GDM1 (cell line): Measurements from ENCODE around the gene SSH2.
"Not testable (repeated sequence)": the region's sequence is repeated elsewhere in the genome, so short reads cannot be mapped to it uniquely, and the experiment has no call there.

Source experiments
- DNase-seq: peaks from one replicate; lab custom pipeline; 2025; lab: John Stamatoyannopoulos, UW

Gene SSH2, protein sequence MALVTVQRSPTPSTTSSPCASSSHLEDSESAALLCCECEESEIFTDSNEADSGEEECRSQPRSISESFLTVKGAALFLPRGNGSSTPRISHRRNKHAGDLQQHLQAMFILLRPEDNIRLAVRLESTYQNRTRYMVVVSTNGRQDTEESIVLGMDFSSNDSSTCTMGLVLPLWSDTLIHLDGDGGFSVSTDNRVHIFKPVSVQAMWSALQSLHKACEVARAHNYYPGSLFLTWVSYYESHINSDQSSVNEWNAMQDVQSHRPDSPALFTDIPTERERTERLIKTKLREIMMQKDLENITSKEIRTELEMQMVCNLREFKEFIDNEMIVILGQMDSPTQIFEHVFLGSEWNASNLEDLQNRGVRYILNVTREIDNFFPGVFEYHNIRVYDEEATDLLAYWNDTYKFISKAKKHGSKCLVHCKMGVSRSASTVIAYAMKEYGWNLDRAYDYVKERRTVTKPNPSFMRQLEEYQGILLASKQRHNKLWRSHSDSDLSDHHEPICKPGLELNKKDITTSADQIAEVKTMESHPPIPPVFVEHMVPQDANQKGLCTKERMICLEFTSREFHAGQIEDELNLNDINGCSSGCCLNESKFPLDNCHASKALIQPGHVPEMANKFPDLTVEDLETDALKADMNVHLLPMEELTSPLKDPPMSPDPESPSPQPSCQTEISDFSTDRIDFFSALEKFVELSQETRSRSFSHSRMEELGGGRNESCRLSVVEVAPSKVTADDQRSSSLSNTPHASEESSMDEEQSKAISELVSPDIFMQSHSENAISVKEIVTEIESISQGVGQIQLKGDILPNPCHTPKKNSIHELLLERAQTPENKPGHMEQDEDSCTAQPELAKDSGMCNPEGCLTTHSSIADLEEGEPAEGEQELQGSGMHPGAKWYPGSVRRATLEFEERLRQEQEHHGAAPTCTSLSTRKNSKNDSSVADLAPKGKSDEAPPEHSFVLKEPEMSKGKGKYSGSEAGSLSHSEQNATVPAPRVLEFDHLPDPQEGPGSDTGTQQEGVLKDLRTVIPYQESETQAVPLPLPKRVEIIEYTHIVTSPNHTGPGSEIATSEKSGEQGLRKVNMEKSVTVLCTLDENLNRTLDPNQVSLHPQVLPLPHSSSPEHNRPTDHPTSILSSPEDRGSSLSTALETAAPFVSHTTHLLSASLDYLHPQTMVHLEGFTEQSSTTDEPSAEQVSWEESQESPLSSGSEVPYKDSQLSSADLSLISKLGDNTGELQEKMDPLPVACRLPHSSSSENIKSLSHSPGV (N-terminal part only)

DNA sequence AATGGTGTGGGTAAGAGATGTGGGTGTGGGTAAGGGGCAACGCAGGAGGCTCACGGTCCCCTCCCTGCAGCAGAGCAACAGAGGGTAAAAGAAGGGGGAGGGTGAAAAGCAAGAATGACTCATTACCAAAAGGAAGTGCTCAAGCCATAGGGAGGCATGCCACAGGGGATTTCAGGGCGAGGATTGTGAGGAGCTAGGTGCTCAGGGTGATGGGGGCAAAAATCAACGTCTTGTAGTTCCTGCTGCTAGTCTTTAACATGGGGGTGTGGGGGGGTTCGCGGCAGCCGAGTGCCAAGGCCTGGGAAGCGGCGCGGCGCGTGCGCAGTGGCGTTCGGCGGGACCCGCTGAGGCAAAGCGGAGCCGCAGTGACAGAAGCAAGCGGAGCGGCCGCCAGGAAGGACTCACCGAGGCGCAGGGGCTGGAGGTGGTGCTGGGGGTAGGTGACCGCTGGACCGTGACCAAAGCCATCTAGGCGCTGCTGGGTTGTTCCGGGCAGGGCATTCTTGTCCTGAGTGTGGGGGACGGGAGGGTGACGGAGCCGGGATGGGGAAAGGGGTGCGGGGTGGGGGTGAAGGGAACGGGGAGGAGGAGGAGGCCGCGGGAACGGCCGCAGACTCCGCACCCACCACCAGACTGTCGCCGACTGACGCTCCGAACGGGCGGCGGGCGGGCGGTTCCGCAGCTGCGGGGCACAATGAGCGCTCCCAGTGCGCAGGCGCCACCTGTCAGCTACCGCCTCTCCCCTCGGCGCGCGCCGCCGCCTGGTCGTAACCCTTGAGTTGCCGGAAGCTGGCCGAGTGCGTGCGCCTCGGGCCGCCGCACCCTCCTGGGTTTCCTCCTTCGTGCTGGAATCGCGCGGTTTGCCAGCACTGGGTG lies at the start of gene SSH2:
Gene SSH2, minus strand, starts transcription at position 696 of the 876 bp plus-strand sequence. Its CDS starts 228 bp downstream, at position 468.
- peak; percentile 85 for DNase-seq

DNA sequence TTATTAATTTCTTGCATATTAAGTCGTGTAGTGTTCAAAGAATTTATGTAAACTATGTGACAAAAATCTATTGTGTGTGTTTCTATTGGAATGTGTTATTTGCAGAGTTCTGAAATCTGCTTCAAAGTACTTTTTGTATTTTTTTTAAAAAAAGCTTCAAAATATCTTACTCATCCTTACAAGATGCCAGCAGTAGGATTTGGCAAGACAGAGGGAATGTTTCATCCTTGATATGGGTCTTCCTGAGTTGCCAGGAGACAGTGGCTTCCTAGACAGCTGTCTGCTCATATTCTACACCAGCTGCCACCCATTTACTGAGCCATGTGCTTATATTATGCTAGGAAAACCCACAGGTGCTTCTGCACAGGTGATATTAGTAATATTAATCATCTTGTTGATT lies 47.8 kb upstream of the SSH2 start:
- DNase-seq = no peak

DNA sequence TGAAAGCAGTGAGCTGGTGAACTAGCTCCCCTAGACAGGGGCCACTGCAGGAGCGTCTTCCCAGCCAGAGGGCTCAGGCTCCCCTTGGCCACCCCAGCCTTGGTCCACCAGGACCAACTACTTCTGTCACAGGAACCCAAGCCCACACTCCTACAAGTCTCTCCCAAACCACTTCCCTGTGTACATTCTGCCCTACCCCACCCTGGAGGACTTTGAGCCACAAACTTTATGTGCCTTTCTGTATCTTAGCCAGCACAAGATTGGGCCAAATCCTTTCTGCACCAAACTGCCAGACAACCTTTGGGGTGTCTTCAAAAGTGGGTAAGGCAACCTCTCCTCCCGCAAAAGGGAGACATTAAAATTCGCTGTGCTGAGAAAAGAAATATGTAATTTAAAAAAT lies 43.0 kb upstream of the SSH2 start:
- DNase-seq = no peak

DNA sequence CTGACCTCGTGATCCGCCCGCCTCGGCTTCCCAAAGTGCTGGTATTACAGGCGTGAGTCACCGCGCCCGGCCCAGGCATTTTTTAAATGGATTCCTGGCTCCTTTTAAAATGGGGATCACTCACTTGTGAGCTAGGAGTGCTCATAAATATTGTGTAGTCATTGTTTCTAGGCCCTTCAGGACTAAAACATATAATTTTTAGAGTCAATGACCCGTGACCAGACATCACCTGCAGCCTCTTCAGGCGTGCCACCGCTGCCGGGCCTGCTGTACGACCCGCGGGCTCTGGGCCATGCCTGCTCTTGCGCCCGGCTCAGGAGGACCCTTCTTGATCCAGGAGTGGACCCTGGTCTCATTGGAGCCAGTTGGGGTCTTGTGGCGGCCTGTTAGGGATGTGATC lies 42.2 kb upstream of the SSH2 start:
- no peak for DNase-seq

DNA sequence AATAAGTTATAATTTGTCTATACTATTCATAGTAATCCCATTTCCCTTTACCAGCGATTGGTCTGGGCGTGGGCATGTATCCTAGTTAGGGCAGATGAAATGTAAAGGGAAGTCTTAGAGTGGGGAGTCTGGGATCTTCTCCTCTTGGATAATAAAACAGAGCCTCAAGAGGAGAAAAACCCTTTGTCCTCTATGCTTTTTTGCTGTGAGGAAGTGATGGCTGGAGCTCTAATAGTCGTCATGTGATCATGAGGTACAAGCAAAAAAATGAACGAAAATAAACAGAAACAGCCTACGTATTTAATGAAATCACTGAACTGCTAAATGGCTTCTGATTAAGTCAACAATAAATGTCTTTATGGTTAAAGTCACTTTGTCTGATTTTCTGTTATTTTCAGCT lies 38.2 kb upstream of the SSH2 start:
- no peak for DNase-seq

DNA sequence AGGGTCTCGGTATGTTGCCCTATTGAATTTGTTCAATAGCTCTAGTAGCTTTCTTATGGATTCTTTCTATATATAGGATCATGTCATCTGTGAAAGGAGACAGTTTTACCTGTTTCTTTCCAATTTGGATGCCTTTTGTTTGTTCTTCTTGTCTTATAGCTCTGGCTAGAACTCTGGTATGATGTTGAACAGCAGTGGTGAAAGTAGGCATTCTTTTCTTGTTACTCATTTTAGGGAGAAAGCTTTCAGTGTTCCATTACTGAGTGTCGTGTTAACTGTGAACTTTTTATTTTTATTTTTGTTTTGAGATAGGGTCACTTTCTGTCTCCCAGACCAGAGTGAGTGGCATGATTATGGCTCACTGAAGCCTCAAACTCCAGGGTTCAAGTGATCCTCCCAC lies 32.6 kb upstream of the SSH2 start:
- DNase-seq = no peak

DNA sequence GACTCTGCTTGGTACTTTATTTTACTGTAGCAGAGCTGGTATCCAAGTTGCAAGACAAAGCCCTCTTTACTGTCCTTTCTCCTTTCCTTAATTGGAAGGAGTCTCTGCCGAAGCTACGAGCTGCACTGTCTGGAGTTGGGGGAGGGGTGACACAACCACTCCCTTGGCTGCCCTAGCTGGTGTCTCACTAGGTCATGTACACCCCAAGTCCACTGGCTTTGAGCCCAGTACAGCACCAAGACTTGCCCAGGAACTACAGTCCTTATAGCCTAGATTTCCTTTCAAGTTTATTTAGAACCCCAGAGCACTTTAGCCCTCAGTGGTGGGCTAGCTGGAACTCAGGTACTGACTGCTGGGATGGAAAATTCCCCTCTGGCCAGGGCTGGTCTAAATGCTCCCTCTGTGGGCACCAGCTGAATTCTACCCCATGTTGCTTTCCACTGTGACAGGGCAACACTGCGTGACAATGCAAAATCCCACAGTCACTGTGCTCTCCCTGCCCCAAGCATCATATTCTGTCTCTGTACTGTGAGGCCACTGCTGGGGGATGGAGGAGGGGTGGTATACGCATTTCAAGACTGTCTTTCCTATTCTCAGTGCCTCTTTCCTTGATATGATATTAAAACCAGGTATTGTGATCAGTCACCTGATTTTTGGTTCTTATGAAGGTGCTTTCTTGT lies 29.8 kb upstream of the SSH2 start:
- no peak for DNase-seq

DNA sequence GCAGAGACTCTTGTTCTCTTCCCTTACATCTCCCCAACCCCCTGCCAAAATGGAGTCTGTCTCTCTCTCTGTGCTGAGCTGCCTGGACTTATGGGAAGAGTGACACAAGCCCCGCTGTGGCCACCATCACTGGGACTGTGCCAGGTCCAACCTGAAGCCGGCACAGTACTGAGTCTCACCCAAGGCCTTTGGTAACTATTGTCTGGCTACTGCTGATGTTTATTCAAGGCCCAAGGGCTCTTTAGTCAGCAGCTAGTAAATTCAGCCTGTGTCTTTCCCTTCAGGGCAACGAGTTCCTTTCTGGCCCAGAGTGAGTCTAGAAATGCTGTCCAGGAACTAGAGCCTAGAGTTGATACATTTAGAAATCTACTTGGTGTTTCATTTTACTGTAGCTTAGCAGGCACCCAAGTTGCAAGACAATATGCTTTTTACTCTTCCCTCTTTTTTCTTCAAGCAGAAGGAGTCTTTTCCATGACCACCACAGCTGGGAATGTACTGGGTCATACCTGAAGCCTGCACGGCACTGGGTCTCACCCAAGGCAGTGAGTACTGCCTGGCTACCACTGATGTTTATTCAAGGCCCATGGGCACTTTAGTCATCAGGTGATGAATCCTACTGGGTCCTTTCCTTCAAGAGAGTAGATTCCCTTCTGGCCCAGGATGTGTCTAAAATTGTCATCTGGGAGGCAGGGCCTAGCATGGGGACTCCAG lies 29.1 kb upstream of the SSH2 start:
- DNase-seq = no peak

DNA sequence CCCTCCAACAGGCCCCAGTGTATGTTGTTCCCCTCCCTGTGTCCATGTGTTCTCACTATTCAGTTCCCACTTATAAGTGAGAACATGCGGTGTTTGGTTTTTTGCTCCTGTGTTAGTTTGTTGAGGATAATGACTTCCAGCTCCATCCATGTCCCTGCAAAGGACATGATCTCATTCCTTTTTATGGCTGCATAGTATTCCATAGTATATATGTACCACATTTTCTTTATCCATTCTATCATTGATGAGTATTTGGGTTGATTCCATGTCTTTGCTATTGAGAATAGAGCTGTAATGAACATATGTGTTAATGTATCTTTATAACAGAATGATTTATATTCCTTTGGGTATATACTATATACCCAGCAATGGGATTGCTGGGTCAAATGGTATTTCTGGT lies 27.5 kb upstream of the SSH2 start:
- DNase-seq = not testable (repeated sequence)

DNA sequence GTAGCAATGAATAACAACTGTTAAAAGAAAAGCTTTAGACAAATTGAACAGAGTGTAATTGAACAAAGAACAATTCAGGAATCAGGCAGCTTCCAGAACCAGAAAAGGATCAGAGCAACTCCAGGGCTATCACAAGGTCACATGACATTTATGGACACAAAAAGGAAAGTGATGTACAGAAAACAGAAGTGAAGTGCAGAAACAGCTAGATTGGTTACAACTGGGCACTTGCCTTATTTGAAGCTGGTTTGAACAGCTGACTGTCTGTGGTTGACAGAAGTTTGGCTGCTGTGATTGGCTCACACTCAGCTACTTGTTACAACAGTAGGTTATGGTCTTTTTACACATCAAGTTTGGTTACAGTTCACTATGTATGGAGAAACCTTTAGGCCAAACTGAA lies 26.2 kb upstream of the SSH2 start:
- no peak for DNase-seq

DNA sequence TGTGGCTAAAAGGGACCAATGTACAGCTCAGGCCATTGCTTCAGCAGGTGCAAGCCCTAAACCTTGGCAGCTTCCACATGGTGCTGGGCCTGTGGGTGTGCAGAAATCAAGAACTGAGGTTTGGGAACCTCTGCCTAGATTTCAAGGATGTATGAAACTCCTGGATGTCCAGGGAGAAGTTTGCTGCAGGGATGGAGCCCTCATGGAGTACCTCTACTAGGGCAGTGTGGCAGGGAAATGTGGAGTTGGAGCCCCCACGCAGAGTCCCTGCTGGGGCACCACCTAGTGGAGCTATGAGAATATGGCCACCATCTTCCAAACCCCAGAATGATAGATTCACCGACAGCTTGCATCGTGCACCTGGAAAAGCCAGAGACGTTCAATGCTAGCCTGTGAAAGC lies 24.4 kb upstream of the SSH2 start:
- DNase-seq = no peak

DNA sequence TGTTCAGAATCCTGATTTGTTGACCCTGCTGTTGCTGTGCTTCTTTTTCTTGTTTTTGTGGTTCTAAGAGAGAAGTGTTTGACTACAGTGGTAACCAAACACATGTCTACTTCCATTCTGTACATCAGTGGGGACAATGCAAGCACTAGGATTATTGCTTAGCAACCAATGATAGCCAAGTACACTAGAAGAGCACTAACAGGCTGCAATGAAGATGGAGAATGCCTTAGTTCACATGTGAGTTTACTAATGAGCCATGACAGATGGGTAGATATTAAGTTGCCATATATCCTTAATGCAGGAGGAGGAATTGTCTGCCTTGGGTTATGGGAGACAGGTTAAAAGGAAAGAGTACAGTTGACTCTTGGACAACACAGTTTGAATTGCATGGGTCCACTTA lies 19.7 kb upstream of the SSH2 start:
- no peak for DNase-seq

DNA sequence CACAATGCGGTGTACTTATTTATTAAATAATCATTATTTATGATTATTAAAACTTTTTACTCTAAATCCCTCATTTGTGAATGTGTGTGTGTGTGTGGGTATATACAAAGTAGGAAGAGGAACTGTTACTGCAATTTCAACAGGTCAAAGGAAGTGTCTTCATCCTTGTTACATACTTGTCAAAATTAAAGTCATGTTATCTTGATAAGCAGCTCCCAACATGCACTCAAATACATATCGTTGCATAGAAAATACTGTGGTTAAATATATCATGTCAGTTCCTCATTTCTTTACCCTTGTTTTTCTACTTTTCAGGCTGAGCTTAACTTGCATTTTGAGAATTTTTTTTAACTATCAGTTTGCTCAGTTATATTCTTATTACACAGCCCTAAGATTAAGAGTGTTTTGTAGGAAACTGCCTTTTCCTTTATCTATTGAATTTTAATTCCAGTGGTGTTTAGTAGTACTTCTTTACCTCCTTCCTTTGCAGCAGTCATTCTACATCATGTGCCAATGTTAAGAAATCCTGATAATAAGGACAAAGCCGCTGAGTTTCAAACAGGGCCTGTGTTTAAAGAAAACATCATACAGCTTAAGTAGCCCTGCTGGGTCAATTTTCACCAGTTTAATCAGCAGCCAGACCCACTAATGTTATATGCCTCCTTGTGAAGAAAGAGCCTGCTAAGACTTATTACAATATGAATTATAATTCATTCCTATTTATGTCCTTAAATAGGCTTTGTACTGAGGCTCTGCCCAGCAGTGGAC lies 18.6 kb upstream of the SSH2 start:
- DNase-seq = peak; percentile 65

DNA sequence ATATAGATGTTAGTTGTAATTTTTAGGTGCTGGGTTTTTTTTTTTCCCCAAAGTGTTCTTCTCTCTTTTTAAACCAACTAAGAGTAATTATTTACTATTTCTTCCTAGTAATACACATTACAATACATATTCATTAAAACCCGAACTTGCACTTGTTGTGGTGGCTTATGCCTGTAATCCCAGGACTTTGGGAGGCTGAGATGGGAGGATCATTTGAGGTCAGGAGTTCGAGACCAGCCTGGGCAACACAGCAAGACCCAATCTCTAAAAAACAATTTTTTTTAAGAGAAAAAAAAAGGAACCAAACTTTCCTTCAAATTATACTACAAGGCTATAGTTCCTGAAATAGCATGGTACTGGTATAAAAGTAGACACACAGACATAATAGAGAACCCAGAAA lies 15.3 kb upstream of the SSH2 start:
- DNase-seq = no peak

DNA sequence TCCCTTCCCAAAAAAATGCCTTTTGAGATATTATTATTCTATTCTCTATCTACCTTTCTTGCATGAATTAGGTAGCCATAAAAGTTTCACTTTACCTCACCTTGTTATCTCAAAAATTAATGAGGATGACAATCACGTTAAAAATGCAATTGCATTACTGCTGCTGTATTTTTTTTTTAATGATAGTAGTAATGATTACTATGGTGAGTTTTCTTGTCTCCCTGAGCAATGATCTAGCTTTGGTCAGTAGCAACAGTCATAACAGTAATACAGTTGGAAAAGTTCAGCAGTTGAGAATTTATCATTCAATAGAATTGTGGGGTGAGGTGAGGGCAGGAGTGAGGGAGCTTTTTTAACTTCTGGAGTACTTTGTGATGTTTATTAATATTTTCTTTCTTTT lies 11.3 kb upstream of the SSH2 start, which contains the start of gene EFCAB5:
Gene EFCAB5, plus strand, starts transcription at position 301 of the 400 bp plus-strand sequence. CDS start 163 bp downstream, outside the sequence.
- DNase-seq = no peak

DNA sequence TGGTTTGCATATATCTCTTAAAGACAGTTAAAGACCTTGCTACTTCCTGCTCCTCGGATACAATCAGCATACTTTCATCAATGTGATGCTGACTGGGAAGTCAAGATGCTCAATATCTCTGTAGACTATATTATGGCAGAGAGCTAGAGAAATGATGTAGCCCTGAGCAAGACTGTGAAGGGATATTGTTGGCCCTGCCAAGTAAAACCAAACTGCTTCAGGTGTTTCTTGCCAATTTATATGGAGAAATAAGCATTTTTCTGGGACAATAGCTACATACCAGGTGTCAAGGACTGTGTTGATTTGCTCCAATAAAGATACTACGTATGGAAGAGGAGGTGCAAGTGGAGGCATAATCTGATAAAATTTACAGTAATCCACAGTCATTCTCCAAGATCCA lies 6.7 kb upstream of the SSH2 start:
- no peak for DNase-seq

DNA sequence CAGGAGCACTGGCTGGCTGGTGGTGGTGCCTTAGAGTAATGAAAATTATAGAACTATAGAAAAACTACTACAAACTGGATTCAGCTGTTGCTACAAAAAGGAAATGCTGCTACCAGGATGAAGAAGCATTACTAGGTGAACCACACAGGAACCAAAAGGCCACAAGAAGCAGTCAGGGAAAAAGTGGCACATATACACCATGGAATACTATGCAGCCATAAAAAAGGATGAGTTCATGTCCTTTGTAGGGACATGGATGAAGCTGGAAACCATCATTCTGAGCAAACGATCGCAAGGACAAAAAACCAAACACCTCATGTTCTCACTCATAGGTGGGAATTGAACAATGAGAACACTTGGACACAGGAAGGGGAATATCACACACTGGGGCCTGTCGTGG lies 5.9 kb upstream of the SSH2 start:
- not testable (repeated sequence) for DNase-seq

DNA sequence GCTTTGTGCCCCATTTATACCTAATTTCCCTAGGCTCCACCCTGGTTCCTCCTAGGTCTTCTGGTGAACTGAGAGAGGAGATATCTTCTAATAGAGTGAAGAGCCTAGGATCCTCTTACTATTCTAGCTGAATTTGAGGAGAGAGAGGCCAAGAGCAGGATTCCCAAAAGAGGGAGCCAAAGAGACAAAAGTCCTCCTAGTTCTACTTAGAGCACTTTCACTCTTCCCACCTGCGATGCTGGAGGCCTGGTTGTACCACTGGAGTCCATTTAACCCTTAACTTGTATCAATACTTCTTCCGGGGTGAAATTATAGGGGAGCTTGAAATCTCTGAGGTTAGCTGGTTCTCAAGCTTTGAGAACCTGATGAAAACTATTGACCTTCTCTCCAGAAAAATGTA lies 3.4 kb upstream of the SSH2 start:
- no peak for DNase-seq

DNA sequence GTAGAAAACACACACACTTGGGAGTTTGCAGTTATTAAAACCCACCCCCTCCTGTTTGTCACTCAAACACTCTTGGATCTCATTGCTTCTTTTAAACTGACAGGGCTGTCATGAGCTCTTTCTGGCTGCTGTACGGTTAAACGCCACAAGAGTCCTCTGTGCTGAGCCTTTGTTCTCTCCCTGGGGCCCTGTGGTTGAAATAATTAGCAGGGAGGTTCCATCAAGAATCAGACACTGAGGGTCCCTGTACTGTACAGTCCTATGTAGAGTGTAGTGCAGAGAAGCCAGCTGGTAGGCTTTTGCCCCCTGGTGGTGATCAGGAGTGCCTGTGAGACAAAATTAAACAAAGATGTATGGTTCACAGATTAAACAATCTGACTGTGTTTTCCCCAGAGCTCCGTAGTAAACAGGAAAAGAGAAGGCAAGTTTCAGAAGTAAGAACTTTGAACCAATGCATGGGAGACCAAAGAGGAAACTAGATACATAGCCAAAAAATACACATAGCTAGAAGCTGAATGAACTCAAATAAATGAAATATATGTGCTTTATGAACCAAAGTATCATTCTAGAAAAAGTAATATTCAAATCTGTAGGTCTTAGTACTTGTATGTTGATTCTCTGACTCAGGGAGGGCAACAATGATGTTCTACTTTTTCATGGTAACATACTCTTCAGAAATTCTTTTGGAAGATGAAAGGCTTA lies 1.4 kb upstream of the SSH2 start:
- peak; percentile 70 for DNase-seq
